Testis (tissue), 2 donors: ENCODE measurements around the gene KLHL3.

Experiments
- POLR2A ChIP-seq: fragments of 450-650 bp; IDR thresholded peaks from one replicate; pipeline ENCODE4 v1.6.1; 2017; ENCODE audit warnings: antibody characterized with exemption, mild to moderate bottlenecking, moderate library complexity
- TF ChIP-seq, protein P1 (sequence below), 3 experiments: fragments of 450-650 bp in 2 of 3; fragments of 200-600 bp in 1 of 3; sonication (generic) in 1 of 3; IDR thresholded peaks; one replicate each; pipeline ENCODE4 v1.5.1; 2016 to 2019; ENCODE audit warnings: antibody characterized with exemption in 3 of 3, mild to moderate bottlenecking in 2 of 3, moderate library complexity in 1 of 3

- TF ChIP-seq, protein P1, sequence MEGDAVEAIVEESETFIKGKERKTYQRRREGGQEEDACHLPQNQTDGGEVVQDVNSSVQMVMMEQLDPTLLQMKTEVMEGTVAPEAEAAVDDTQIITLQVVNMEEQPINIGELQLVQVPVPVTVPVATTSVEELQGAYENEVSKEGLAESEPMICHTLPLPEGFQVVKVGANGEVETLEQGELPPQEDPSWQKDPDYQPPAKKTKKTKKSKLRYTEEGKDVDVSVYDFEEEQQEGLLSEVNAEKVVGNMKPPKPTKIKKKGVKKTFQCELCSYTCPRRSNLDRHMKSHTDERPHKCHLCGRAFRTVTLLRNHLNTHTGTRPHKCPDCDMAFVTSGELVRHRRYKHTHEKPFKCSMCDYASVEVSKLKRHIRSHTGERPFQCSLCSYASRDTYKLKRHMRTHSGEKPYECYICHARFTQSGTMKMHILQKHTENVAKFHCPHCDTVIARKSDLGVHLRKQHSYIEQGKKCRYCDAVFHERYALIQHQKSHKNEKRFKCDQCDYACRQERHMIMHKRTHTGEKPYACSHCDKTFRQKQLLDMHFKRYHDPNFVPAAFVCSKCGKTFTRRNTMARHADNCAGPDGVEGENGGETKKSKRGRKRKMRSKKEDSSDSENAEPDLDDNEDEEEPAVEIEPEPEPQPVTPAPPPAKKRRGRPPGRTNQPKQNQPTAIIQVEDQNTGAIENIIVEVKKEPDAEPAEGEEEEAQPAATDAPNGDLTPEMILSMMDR (IDR thresholded peaks at IDR 0.05): no peak
- TF ChIP-seq POLR2A: no peak
Measured at GRCh38 chr5:137616046-137616445, 119.8 kb downstream of the KLHL3 start.
